GM19043 (cell line): Measurements from ENCODE around the gene RNF208.
A peak's percentile ranks its signal among the peaks of the same experiment; 100 is the strongest.

Experiments used
- ATAC-seq: cut with Tn5 transposase; IDR thresholded peaks from one replicate; pipeline ENCODE4 v1.9.1; 2021; ENCODE audit warnings: low read depth; ENCODE audit not compliant: unreplicated experiment

Gene RNF208

DNA sequence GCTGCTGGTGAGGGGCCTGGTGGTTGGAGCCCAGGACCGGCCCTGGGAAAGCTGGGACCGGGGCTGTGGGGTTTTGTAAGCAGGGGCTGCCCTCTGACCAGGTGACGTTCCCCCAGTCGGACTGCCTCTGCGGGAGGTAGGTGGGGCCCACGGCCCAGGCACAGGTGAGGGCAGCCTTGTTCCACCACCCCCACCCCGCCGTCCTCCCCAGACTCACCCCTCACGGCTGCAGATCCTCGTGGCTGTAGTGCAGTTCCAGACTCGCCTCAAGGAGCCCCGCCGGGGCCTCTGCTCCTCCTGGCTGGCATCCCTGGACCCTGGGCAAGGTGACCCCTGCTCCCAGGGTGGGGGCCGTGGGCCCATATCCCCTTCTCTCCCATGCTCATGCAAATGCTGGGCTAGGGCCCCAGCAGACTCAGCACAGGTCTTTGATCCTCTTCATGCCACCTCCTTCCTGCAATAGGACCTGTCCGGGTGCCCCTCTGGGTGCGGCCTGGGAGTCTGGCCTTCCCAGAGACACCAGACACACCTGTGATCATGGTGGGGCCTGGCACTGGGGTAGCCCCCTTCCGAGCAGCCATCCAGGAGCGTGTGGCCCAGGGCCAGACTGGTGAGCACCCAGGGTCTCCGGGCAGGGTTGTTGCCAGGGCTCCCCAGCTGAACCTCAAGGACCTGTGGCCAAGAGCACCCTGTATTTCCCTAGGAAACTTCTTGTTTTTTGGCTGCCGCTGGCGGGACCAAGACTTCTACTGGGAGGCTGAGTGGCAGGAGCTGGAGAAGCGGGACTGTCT, 6.6 kb downstream of the RNF208 start:
- ATAC-seq = no peak

DNA sequence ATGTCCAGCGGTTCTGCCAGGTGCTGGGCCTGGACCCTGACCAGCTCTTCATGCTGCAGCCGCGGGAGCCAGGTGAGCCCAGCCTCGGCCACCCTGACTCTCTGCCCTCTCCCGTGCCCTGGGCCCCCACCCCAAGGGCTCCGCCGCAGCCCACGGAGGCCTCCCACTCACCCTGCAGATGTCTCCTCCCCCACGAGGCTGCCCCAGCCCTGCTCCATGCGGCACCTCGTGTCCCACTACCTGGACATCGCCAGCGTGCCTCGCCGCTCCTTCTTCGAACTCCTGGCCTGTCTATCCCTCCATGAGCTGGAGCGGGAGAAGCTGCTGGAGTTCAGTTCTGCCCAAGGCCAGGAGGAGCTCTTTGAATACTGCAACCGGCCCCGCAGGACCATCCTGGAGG, 7.4 kb downstream of the RNF208 start:
- ATAC-seq = no peak

GRCh38 chr9:137213160-137214060, 8.6 kb downstream of the RNF208 start:
- ATAC-seq = no peak

DNA sequence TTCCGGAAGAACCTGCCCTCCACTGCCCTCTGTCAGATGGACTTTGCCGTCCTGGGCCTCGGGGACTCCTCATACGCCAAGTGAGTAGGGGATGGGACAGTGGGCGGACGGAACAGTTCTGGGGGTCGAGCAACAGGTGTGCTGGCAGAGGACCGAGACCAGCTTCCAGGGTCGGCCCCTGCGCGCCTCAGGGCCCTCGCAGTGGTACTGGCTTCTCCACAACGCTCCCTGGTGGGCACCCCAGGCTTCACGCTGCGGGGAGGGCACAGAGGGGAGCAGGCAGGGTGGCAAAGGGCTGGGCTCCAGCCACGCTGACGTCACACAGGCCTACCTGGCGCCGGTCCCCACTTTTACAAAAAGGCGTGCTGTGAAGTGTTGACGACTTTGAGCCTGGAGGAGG, 9.5 kb downstream of the RNF208 start:
- no peak for ATAC-seq

DNA sequence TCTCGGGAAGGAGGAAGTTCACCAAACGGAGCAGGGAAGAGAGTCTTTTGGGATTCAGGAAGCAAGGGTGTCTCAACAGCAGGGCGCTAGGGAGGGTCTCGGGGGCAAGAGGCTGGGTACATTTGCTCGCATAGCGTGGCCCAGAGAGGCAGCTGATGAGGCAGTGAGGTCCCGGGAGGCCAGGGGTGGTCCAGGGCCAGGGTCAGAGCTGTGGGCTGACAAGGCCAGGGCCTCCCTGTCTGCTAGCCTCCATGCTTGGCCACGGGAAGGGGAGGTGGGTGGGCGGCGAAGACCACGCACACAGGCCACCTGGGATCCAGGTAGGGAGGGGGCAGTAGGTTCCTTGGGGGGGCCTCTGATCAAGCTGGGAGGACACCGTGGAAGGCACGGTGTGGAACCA, 10.5 kb downstream of the RNF208 start:
- no peak for ATAC-seq

- ATAC-seq = no peak
These were observed 15.4 kb downstream of the RNF208 start for GRCh38 chr9:137206602-137207001.

GRCh38 chr9:137205126-137206069, 16.6 kb downstream of the RNF208 start, which contains the start of the genes NDOR1 and TMEM203:
TSS of gene NDOR1 (plus strand) at chr9:137205700. CDS start at chr9:137205778, 78 bp downstream.
TSS of gene TMEM203 (minus strand) at chr9:137205648. CDS start at chr9:137205414, 234 bp downstream.
- ATAC-seq = no peak

- no peak for ATAC-seq
These were observed 17.3 kb downstream of the RNF208 start for GRCh38 chr9:137204731-137205125.

DNA sequence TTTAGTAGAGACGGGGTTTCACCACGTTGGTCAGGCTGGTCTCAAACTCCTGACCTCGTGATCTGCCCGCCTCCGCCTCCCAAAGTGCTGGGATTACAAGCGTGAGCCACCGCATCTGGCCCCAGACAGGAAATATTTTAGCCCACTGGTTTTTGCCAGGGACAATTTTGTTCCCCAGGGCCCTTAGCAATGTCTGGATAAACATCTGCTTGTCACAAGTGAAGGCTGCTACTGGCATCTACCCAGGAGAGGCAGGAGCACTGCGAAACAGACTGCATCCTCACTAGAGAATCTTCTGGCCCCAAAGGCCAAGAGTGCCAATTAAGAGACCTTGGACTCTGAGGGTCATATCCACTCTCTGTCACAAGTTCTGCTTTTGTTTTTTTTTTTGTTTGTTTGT, 19.1 kb downstream of the RNF208 start:
- no peak for ATAC-seq

- ATAC-seq = no peak
These were observed 20.7 kb downstream of the RNF208 start for GRCh38 chr9:137201205-137201868.

DNA sequence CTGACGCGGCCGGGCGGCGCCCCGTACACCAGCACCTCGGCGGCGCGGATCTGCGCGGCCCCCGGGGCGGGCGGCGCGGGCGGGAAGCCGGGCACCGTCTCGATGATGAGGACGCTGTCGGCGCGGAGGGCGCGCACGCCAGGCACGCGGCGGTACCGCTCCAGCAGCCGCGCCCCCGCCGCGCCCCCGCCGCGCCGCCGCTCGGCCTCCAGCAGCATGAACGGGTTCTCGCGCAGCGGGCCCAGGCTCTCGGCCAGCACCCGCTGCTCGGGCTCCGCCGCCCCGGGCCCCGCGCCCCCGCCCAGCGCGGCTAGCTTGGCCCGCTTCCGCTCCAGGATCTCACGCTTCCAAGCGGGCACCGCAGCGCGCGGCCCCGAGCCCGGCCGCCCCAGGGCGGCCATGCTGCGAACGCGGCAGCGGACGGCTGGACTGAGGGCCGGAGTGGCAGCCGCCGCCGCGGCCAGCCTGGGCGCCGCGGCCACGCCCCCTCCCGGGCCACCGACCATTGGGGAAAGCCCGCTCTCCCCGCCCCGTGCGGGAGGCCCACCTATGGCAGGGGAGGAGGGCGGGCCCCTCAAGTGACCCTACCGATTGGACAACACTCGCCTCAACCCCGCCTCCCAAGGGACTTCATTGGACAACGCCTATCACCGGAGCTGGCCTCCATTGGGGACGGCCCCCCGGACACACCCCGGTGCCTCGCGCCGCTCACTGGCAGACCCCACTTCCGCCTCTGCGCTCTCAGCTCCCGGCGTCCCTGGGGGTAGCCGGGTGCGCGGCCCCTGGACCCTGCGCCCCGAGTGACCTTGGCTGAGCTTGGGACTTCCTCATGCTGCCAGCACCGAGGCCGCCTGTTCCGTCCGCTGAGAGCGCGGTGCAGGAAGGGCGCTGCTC, 21.5 kb downstream of the RNF208 start, which contains the start of gene TPRN:
TPRN (minus strand) TSS at position 431 of the 894 bp plus-strand sequence; CDS start at position 401, 30 bp downstream.
- peak; percentile 88 for ATAC-seq

DNA sequence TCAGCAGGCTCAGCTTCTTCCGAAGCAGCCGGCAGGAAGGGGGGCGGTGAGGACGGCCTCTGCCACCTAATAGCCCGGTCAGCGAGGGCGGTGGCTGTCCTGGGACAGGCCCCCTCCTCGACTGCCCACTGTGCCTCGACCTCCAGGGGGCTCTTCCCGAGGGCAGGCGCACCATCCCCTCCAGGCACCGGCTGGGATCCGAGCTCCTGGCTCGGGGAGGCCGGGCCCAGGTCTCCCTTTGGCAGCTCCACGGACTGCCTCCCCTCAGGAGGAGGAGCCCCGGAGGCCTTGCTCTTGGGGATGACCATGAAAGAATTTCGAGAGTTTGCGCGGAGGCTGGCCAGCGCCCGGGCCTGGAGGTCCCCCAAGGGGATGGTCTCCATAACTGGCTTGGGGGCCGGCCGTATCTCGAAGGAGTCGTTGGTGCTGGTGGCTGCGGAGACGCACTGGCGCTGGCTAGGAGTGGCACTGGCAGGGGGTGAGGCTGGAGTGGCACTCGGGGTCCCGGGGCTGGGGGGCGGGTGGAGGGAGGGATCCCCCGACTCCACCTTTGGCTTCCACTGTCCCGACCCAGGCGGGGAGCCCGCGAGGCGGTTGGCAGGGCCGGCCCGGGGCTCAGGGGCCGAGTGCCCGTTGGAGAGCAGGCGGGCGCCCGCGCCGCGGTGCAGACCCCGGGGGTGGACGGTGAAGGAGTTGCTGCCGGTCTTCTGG, 22.5 kb downstream of the RNF208 start:
- no peak for ATAC-seq

DNA sequence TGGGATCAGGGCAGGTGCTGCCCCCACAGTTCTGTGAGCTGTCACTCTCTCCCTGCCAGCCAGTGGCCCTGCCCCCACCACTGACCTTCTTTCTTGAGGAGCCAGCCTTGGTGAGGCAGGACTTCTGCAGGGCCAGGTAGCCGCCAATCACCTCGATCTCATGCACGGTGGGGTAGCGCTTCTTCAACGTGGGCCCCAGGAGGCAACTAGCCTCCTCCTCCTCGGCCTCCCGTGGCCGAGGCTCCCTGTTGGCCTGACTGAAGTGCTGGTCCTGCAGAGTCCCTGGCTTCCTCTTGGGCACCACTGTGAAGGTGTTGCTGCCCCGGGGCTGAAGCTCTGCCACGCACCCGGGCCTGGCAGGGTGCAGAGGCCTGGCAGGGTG, 23.1 kb downstream of the RNF208 start:
- ATAC-seq = no peak

DNA sequence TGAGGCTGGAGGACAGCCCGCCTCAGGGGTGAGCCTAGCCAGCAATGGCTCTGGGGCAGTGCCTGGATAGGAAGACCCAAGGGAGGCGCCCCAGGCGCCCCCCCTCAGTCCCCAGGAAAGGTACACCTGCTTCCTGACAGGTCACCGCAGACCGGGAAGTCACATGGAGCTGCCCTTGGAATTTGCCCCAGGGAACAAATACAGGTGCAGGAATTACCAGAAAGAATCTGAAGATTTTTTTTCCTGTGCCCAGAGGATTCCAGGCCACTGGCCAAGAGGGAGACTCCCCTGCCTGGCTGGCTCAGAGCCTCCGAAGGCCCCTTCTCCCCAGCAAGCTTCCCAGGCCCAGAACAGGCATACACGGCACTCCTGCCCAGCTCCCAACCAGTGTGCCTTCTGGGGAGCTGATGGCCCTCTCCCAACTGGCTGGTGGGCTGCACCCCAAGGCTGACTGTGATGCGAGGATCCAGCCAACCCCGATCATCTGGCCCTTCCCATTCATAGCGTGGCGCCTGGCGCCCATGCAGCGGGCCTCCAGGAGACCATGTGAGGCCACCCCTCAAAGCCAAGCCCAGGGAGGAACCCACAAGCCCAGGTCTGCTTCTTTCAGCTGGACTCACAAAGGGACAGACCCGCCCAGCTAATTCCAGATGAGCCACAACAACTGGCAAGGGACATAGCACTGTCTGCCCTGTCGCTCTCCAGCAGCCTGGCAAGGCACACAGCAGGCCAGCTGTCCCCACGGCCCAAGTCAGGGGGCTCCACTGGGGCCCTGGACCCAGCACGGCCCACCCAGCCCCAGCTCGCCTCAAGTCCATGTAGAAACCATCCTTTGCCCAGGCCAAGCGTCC, 23.8 kb downstream of the RNF208 start:
- no peak for ATAC-seq

DNA sequence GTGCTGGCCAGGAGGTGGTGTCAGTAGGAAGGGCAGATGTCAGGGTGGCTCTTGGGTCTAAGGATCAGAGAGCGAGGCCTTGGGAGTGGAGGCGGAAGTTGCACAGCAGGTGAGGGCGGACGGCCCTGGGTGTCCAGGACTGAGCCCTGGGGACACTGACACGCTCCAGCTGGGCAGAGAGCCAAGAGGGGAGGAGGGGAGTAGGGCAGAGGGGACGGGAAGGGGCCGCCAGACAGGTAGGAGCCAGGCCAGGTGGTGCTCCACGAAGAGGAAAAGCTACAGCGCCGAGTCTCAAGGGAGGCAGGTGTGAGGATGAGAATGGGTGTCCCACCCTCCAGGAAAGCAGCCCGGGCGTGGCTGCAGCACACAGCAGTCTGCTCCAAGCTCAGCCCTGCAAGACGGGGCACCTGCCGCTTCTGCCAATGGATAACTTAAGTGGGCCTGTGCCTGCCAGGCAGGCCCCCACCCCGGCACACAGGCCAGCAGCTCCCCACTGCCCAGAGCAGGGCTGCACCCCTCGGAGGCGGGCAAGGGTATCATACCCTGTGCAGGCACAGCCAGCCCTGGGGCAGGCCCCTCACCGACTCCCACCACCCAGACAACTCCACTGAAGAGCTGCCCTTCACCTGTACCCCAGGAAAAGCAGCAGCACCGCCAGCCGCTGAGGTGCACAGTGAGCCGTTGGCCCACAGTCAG, 26.4 kb downstream of the RNF208 start:
- ATAC-seq = no peak

GRCh38 chr9:137194909-137195308, 27.1 kb downstream of the RNF208 start:
- ATAC-seq = no peak

- ATAC-seq = no peak
These were observed 27.7 kb downstream of the RNF208 start for GRCh38 chr9:137194388-137194787.
